ENCODE measurements around the gene AKAP13. TPM values are rescaled to one million over a fixed set of nuclear protein-coding genes. Genes with fewer than 3 reads are reported as not detected.

AKAP13 gene
- total and polyA plus RNA-seq, 2 of the 13 experiments (the other 11 are each of a cell fraction or from before 2014, with no cell fraction given) = 6.7 to 27.1 TPM

DNA sequence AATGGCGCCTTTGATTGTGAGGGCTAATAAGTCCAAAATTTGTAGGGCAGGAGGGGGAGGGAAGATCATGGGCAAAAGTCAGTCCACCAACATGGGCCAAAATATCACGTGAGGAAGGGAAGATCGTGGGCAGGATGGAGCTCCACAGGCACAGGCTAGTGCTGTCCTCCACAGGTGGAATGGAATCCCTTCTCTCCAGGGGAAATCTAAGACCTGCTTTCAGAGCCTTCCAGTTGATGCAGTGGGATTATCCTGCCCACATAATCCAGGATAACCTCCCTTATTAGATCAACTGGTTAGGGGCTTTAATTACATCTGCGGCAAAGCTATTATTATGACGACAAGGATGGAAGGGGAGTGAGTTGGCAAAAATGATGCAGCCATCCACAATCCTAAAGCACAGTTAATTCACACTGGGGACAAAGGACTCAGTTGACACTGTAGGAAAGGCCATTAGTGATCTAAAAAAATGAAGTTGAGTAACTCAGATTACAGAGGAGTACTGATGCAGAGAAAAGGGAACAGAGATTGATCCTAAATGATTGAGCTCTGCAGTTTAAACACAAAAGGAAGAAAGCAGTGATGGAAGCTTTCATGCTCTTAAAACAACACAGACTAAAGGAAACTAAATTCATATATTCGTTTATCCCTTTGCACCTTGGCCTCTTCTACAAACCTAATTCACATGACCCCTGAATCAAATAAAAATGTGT is 159.8 kb downstream of the AKAP13 start:
- intact Hi-C loops (cut with micrococcal nuclease; ENCODE audit: unreplicated experiment) = no loop called here
- POLR2A ChIA-PET = no interaction called here
- WGBS (ENCODE audit: low lambda C conversion rate) = 96% methylated on average over 6 of the region's 6 CpGs

DNA sequence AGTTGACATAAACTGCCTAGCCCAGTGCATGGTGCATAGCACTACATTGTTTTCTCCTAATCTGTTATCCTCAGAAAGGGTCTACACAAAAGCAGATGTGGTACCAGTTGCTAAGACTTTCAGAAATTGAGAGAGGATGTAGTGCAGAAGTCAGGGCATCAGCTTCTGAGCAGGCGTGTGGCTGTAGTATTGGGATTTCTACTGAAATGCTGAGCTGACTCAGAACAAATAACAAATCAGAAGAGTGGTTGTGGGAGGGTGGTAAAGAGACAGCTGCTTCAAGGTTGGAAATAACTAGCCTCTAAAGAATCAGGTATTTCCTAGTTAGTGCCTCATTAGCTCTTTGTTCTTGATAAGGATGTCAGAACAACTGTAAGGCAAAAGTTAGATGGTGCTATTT is 161.3 kb downstream of the AKAP13 start:
- H3K27ac ChIP-seq (ENCODE audit: extremely low read length, insufficient read depth, low read length) = no peak overlapping the region

More for the DNA sequence above, 159.8 kb downstream of the AKAP13 start:
- no peak overlapping the region for H3K27ac ChIP-seq (ENCODE audit: extremely low read length, insufficient read depth, low read length)
- no peaks in the 10 kb centered on the region for H3K4me1 ChIP-seq (ENCODE audit: insufficient read depth, low read length)
- no peak overlapping the region for H3K4me2 ChIP-seq (ENCODE audit: low read depth, low read length)
- TF ChIP-seq ETV5 (CRISPR knock-in tag; IDR thresholded peaks at IDR 0.05; ENCODE audit: borderline replicate concordance) (no peak), SSRP1 (CRISPR knock-in tag; IDR thresholded peaks at IDR 0.05) (no peak)
- TF ChIP-seq, protein P1, sequence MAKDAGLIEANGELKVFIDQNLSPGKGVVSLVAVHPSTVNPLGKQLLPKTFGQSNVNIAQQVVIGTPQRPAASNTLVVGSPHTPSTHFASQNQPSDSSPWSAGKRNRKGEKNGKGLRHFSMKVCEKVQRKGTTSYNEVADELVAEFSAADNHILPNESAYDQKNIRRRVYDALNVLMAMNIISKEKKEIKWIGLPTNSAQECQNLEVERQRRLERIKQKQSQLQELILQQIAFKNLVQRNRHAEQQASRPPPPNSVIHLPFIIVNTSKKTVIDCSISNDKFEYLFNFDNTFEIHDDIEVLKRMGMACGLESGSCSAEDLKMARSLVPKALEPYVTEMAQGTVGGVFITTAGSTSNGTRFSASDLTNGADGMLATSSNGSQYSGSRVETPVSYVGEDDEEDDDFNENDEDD (CRISPR knock-in tag; IDR thresholded peaks at IDR 0.05; ENCODE audit: borderline replicate concordance) = no peak
- no peaks in the 10 kb centered on the region for H3K27me3 ChIP-seq (ENCODE audit: control insufficient read depth in 1 of 2, insufficient read depth in 2 of 2, low read length in 2 of 2)
- BruUV-seq (replicated peaks) = no TSS peak
- no peaks in the 10 kb centered on the region for H4K20me1 ChIP-seq (ENCODE audit: insufficient read depth, low read length)
- peaks cover 0 to 10% of the 10 kb centered on the region in 2 experiments for H3K36me3 ChIP-seq (replicated peaks in 1 of 2; ENCODE audit: control insufficient read depth in 1 of 2, insufficient read depth in 2 of 2, low read length in 2 of 2)
- no peak for FAIRE-seq
- no peak for DNase-seq (ENCODE audit: low spot score)
- H3K4me3 ChIP-seq (replicated peaks in 1 of 3; ENCODE audit: insufficient read depth in 1 of 3, low read depth in 2 of 3, low read length in 3 of 3) = no peak overlapping the region
- H3K79me2 ChIP-seq (ENCODE audit: insufficient read depth, low read length) = no peaks in the 10 kb centered on the region
- no peaks in the 10 kb centered on the region for H3K9me3 ChIP-seq (ENCODE audit: low read length)
- CTCF ChIA-PET (ENCODE audit: low intra/inter-chr PET ratio, low total read pairs) = no interaction called here
- in situ Hi-C loops (cut with HindIII; ENCODE audit: extremely low pct_ligation_motif_present, low pct_unique_long_range_greater_than_20kb) = no loop called here
- ATAC-seq = no peak
- no peak overlapping the region for H2AFZ ChIP-seq (ENCODE audit: low read length)
- no peak overlapping the region for H3K9ac ChIP-seq (ENCODE audit: insufficient read depth, low read depth, low read length)

More for the DNA sequence above, 161.3 kb downstream of the AKAP13 start:
- in situ Hi-C loops (cut with HindIII; ENCODE audit: extremely low pct_ligation_motif_present, low pct_unique_long_range_greater_than_20kb) = no loop called here
- intact Hi-C loops (cut with micrococcal nuclease; ENCODE audit: unreplicated experiment) = no loop called here
- CTCF ChIA-PET (ENCODE audit: low intra/inter-chr PET ratio, low total read pairs) = no interaction called here
- no peak overlapping the region for H3K9ac ChIP-seq (ENCODE audit: insufficient read depth, low read depth, low read length)
- 100% methylated on average over 1 of the region's 1 CpG for WGBS (ENCODE audit: low lambda C conversion rate)
- no peaks in the 10 kb centered on the region for H4K20me1 ChIP-seq (ENCODE audit: insufficient read depth, low read length)
- H3K4me3 ChIP-seq (replicated peaks in 1 of 3; ENCODE audit: insufficient read depth in 1 of 3, low read depth in 2 of 3, low read length in 3 of 3) = no peak overlapping the region
- no peak for DNase-seq (ENCODE audit: low spot score)
- peaks cover 0 to 13% of the 10 kb centered on the region in 2 experiments for H3K36me3 ChIP-seq (replicated peaks in 1 of 2; ENCODE audit: control insufficient read depth in 1 of 2, insufficient read depth in 2 of 2, low read length in 2 of 2)
- no peak overlapping the region for H3K4me2 ChIP-seq (ENCODE audit: low read depth, low read length)
- no TSS peak for BruUV-seq (replicated peaks)
- H3K9me3 ChIP-seq (ENCODE audit: low read length) = no peaks in the 10 kb centered on the region
- H3K27me3 ChIP-seq (ENCODE audit: control insufficient read depth in 1 of 2, insufficient read depth in 2 of 2, low read length in 2 of 2) = no peaks in the 10 kb centered on the region
- FAIRE-seq = no peak
- H2AFZ ChIP-seq (ENCODE audit: low read length) = no peak overlapping the region
- H3K79me2 ChIP-seq (ENCODE audit: insufficient read depth, low read length) = no peaks in the 10 kb centered on the region
- no peak for ATAC-seq
- POLR2A ChIA-PET = no interaction called here
- TF ChIP-seq MTA3 (CRISPR knock-in tag; IDR thresholded peaks at IDR 0.05) = no peak
- TF ChIP-seq ZNF570 (CRISPR knock-in tag; IDR thresholded peaks at IDR 0.05; ENCODE audit: borderline replicate concordance) = no peak
- TF ChIP-seq, protein P2, sequence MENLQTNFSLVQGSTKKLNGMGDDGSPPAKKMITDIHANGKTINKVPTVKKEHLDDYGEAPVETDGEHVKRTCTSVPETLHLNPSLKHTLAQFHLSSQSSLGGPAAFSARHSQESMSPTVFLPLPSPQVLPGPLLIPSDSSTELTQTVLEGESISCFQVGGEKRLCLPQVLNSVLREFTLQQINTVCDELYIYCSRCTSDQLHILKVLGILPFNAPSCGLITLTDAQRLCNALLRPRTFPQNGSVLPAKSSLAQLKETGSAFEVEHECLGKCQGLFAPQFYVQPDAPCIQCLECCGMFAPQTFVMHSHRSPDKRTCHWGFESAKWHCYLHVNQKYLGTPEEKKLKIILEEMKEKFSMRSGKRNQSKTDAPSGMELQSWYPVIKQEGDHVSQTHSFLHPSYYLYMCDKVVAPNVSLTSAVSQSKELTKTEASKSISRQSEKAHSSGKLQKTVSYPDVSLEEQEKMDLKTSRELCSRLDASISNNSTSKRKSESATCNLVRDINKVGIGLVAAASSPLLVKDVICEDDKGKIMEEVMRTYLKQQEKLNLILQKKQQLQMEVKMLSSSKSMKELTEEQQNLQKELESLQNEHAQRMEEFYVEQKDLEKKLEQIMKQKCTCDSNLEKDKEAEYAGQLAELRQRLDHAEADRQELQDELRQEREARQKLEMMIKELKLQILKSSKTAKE (CRISPR knock-in tag; IDR thresholded peaks at IDR 0.05; ENCODE audit: borderline replicate concordance) = no peak
- TF ChIP-seq TAF1 (CRISPR knock-in tag; IDR thresholded peaks at IDR 0.05) = no peak
- no peak for TF ChIP-seq CEBPG (CRISPR knock-in tag; IDR thresholded peaks at IDR 0.05)
- no peak for TF ChIP-seq TEAD2 (CRISPR knock-in tag; IDR thresholded peaks at IDR 0.05)
- TF ChIP-seq KDM6A (CRISPR knock-in tag; IDR thresholded peaks at IDR 0.05; ENCODE audit: low read depth) = no peak
- TF ChIP-seq ZBTB8A (CRISPR knock-in tag; IDR thresholded peaks at IDR 0.05; ENCODE audit: borderline replicate concordance, low read depth) = no peak
- TF ChIP-seq, protein P3, sequence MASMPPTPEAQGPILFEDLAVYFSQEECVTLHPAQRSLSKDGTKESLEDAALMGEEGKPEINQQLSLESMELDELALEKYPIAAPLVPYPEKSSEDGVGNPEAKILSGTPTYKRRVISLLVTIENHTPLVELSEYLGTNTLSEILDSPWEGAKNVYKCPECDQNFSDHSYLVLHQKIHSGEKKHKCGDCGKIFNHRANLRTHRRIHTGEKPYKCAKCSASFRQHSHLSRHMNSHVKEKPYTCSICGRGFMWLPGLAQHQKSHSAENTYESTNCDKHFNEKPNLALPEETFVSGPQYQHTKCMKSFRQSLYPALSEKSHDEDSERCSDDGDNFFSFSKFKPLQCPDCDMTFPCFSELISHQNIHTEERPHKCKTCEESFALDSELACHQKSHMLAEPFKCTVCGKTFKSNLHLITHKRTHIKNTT (CRISPR knock-in tag; IDR thresholded peaks at IDR 0.05) = no peak
- H3K4me1 ChIP-seq (ENCODE audit: insufficient read depth, low read length) = no peaks in the 10 kb centered on the region
